ENCODE results near the gene EIF1.
A peak's percentile ranks its signal among the peaks of the same experiment; 100 is the strongest.

Gene EIF1

GRCh38 chr17:41736983-41737679 lies 48.4 kb downstream of the EIF1 start:
- no peak for DNase-seq (ENCODE audit: low read depth)

- no peak for DNase-seq (ENCODE audit: low read depth)
Measured at GRCh38 chr17:41737680-41738023, 49.0 kb downstream of the EIF1 start.

GRCh38 chr17:41738077-41738800 lies 49.6 kb downstream of the EIF1 start:
- DNase-seq (ENCODE audit: low read depth) = peak; percentile 62

GRCh38 chr17:41738801-41739112 lies 50.1 kb downstream of the EIF1 start:
- no peak for DNase-seq (ENCODE audit: low read depth)

- DNase-seq (ENCODE audit: low read depth) = no peak
Measured at GRCh38 chr17:41739661-41740352, 51.1 kb downstream of the EIF1 start.

- no peak for DNase-seq (ENCODE audit: low read depth)
Measured at GRCh38 chr17:41740506-41740905, 51.8 kb downstream of the EIF1 start.

GRCh38 chr17:41741709-41742108 lies 53.0 kb downstream of the EIF1 start:
- no peak for DNase-seq (ENCODE audit: low read depth)
